ENCODE measurements around the gene ZSCAN5A.

DNA sequence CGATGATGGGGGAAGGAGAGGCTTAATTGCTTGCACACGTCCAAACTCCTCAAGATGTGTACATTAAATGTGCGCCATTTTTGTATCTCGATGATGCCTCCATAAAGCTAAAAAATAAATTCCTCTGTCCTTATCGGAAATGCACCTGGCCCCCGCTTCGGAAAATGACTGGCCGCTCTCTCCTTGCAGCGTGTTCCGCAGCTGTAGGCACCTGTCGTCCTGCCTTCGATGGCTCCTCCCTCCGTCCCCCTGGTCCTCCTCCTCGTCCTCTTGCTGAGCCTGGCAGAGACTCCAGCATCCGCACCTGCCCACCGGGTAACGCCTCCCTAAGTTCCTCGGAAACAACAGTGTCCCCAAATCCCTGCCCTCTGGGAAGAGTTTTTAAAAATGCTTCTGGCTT lies 137.8 kb downstream of the ZSCAN5A start:
- TF ChIP-seq, protein P1, sequence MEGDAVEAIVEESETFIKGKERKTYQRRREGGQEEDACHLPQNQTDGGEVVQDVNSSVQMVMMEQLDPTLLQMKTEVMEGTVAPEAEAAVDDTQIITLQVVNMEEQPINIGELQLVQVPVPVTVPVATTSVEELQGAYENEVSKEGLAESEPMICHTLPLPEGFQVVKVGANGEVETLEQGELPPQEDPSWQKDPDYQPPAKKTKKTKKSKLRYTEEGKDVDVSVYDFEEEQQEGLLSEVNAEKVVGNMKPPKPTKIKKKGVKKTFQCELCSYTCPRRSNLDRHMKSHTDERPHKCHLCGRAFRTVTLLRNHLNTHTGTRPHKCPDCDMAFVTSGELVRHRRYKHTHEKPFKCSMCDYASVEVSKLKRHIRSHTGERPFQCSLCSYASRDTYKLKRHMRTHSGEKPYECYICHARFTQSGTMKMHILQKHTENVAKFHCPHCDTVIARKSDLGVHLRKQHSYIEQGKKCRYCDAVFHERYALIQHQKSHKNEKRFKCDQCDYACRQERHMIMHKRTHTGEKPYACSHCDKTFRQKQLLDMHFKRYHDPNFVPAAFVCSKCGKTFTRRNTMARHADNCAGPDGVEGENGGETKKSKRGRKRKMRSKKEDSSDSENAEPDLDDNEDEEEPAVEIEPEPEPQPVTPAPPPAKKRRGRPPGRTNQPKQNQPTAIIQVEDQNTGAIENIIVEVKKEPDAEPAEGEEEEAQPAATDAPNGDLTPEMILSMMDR (CRISPR knock-in tag; IDR thresholded peaks at IDR 0.05), result no peak
- TF ChIP-seq HNF4G (IDR thresholded peaks at IDR 0.05; ENCODE audit: borderline replicate concordance, low read depth, low read length) (no peak), HNF4G (CRISPR knock-in tag; IDR thresholded peaks at IDR 0.05; ENCODE audit: borderline replicate concordance, low read depth) (no peak), CHD4 (IDR thresholded peaks at IDR 0.05; ENCODE audit: borderline replicate concordance, low read length) (no peak)

Measured in HepG2 (cell line).